HepG2 (cell line): ENCODE results near the gene MRPL2. TPM values are rescaled to one million over a fixed set of nuclear protein-coding genes. Genes with fewer than 3 reads are reported as not detected.

Experiments used
- ATAC-seq: fragments of 200-7000 bp; cut with Tn5 transposase; 3 replicates; pipeline ENCODE4 v1.9.1; 2020; ENCODE audit warnings: mild to moderate bottlenecking, moderate library complexity
- BruUV-seq: library from RNA; stranded (reverse); fragments of 400-500 nt; replicated peaks from 2 replicates; lab custom pipeline; 2021; lab: Mats Ljungman, UMichigan
- CTCF ChIA-PET: fragments of 300-600 bp; formaldehyde crosslinking; extraction: SDS; loops from one replicate; lab custom pipeline; 2021; ENCODE audit warnings: low total read pairs, inconsistent platforms, low intra/inter-chr PET ratio; lab: Yijun Ruan, JAX
- POLR2A ChIA-PET: fragments of 350-600 bp; sonication (Branson Sonifier 250); formaldehyde crosslinking; loops from one replicate; lab custom pipeline; 2020; ENCODE audit warnings: antibody characterized with exemption, inconsistent platforms; lab: Yijun Ruan, JAX
- DNase-seq: peaks from one replicate; pipeline ENCODE4 v3.0.0-alpha.2; 2015; ENCODE audit warnings: low spot score
- FAIRE-seq: peaks from 3 replicates; lab custom pipeline; 2011; peaks lifted over from hg19 to GRCh38; lab: Jason Lieb, UNC
- H2AFZ ChIP-seq: one replicate; pipeline ENCODE4 v1.6.1; 2011; ENCODE audit warnings: low read length, inconsistent platforms
- H3K27ac ChIP-seq: fragments of 300-600 bp; 3 replicates; pipeline ENCODE4 v1.8.0; 2011; ENCODE audit warnings: mixed run types, mild to moderate bottlenecking, mixed read lengths, low read length, inconsistent platforms; ENCODE audit not compliant: insufficient read depth; ENCODE audit errors: extremely low read length
- H3K27me3 ChIP-seq, 2 experiments: fragments of 200-600 bp in 1 of 2; 2 replicates in 1 of 2; 3 replicates in 1 of 2; pipeline versions ENCODE4 v1.6.0 to v1.8.0; 2011; ENCODE audit warnings: low read length in 2 of 2, mild to moderate bottlenecking in 2 of 2, moderate library complexity in 2 of 2, inconsistent platforms in 1 of 2; ENCODE audit not compliant: insufficient read depth in 2 of 2, control insufficient read depth in 1 of 2
- H3K36me3 ChIP-seq, 2 experiments: fragments of 200-600 bp in 1 of 2; replicated peaks in 1 of 2; 2 replicates in 1 of 2; 3 replicates in 1 of 2; pipeline versions ENCODE4 v1.5.1 to v1.8.0; 2011; ENCODE audit warnings: low read length in 2 of 2, inconsistent platforms in 1 of 2; ENCODE audit not compliant: insufficient read depth in 2 of 2, control insufficient read depth in 1 of 2
- H3K4me1 ChIP-seq: 2 replicates; pipeline ENCODE4 v1.5.1; 2012; ENCODE audit warnings: low read length, inconsistent platforms; ENCODE audit not compliant: insufficient read depth
- H3K4me2 ChIP-seq: 2 replicates; pipeline ENCODE4 v1.6.0; 2011; ENCODE audit warnings: low read depth, low read length, inconsistent platforms
- H3K4me3 ChIP-seq, 3 experiments: fragments of 200-600 bp in 1 of 3; sonication (generic), shearing (Covaris generic) in 1 of 3; replicated peaks in 1 of 3; 2 replicates each; pipeline ENCODE4 v1.5.1; 2011 to 2016; ENCODE audit warnings: low read length in 3 of 3, inconsistent platforms in 2 of 3, low read depth in 2 of 3, mild to moderate bottlenecking in 2 of 3, control low read depth in 1 of 3, mixed read lengths in 1 of 3; ENCODE audit not compliant: insufficient read depth in 1 of 3
- H3K79me2 ChIP-seq: one replicate; pipeline ENCODE4 v1.6.1; 2011; ENCODE audit warnings: low read length, inconsistent platforms; ENCODE audit not compliant: insufficient read depth
- H3K9ac ChIP-seq: 2 replicates; pipeline ENCODE4 v1.6.0; 2011; ENCODE audit warnings: mild to moderate bottlenecking, low read depth, low read length, inconsistent platforms; ENCODE audit not compliant: insufficient read depth
- H3K9me3 ChIP-seq: 2 replicates; pipeline ENCODE4 v1.5.1; 2012; ENCODE audit warnings: mild to moderate bottlenecking, low read length
- H4K20me1 ChIP-seq: 2 replicates; pipeline ENCODE4 v1.6.0; 2011; ENCODE audit warnings: inconsistent platforms, mild to moderate bottlenecking, low read length, moderate library complexity; ENCODE audit not compliant: insufficient read depth
- AHDC1 ChIP-seq: sonication (generic); formaldehyde crosslinking; IDR thresholded peaks from 2 replicates; pipeline ENCODE4 v1.5.1; 2020; ENCODE audit warnings: mild to moderate bottlenecking, missing genetic modification reagents, borderline replicate concordance
- FOXK2 ChIP-seq: fragments of 450-650 bp; IDR thresholded peaks from 2 replicates; pipeline ENCODE4 v1.6.1; 2016
- KDM4B ChIP-seq: sonication (generic); formaldehyde crosslinking; IDR thresholded peaks from 2 replicates; pipeline ENCODE4 v1.4.0; 2020; ENCODE audit warnings: missing genetic modification reagents
- KIAA2018 ChIP-seq: sonication (generic); formaldehyde crosslinking; IDR thresholded peaks from 2 replicates; pipeline ENCODE4 v1.5.0; 2020; ENCODE audit warnings: mild to moderate bottlenecking, missing genetic modification reagents, borderline replicate concordance
- PITX1 ChIP-seq: sonication (generic); formaldehyde crosslinking; IDR thresholded peaks from 2 replicates; pipeline ENCODE4 v1.5.1; 2020; ENCODE audit warnings: mild to moderate bottlenecking, missing genetic modification reagents
- SOX13 ChIP-seq, 3 experiments: fragments of 450-650 bp in 1 of 3; sonication (generic) in 1 of 3; formaldehyde crosslinking in 1 of 3; IDR thresholded peaks in 2 of 3; conservative IDR thresholded peaks in 1 of 3; 2 replicates each; pipeline versions ENCODE4 v1.5.0 to v1.6.1; 2016 to 2020; ENCODE audit warnings: antibody characterized with exemption in 1 of 3, mild to moderate bottlenecking in 1 of 3, missing compliant biosample characterization in 1 of 3, missing genetic modification reagents in 1 of 3, moderate library complexity in 1 of 3
- SP4 ChIP-seq: sonication (generic); formaldehyde crosslinking; IDR thresholded peaks from 2 replicates; pipeline ENCODE4 v1.8.1; 2023; ENCODE audit warnings: mild to moderate bottlenecking, missing genetic modification reagents
- ZBTB7A ChIP-seq: sonication (generic); formaldehyde crosslinking; IDR thresholded peaks from 2 replicates; pipeline ENCODE4 v1.8.0; 2022; ENCODE audit warnings: mild to moderate bottlenecking, missing genetic modification reagents
- ZFP1 ChIP-seq: IDR thresholded peaks from 2 replicates; pipeline ENCODE4 v1.6.1; 2016
- ZMYM4 ChIP-seq: sonication (generic); formaldehyde crosslinking; IDR thresholded peaks from 2 replicates; pipeline ENCODE4 v1.8.1; 2023; ENCODE audit warnings: mild to moderate bottlenecking, missing genetic modification reagents
- ZNF484 ChIP-seq: sonication (generic); formaldehyde crosslinking; IDR thresholded peaks from 2 replicates; pipeline ENCODE4 v1.5.1; 2020; ENCODE audit warnings: mild to moderate bottlenecking, low read depth, missing genetic modification reagents, borderline replicate concordance
- ZNF850 ChIP-seq: sonication (generic); formaldehyde crosslinking; conservative IDR thresholded peaks from 2 replicates; pipeline ENCODE4 v1.9.0; 2021; ENCODE audit warnings: mild to moderate bottlenecking, missing genetic modification reagents
- WGBS: methylation state at CpG from one replicate; pipeline ENCODE4 v1.1.6; 2017; ENCODE audit warnings: low lambda C conversion rate; 5-methylcytosine and 5-hydroxymethylcytosine counted together
- in situ Hi-C: cut with HindIII; loops from 2 replicates; pipeline ENCODE4 v1.10.0; 2017; ENCODE audit warnings: low pct_unique_long_range_greater_than_20kb; ENCODE audit not compliant: extremely low pct_ligation_motif_present
- intact Hi-C: fragments of 100-400 bp; cut with micrococcal nuclease; formaldehyde crosslinking; loops from one replicate; pipeline ENCODE4 v1.10.0; 2022; ENCODE audit not compliant: unreplicated experiment
- polyA plus RNA-seq, 8 experiments: library from polyadenylated mRNA; depleted of rRNA in 3 of 8; stranded (reverse) in 7 of 8; unstranded in 1 of 8; fragments of >200 nt; fragmentation: Illumina TruSeq in 4 of 8; extraction: Trizol in 4 of 8; gene quantifications; 2 replicates each; pipeline versions ENCODE4 v1.2.1 to v1.2.3, GENCODE V29; 2011 to 2016; ENCODE audit warnings: low read depth in 4 of 8, missing spikeins in 1 of 8, mixed read lengths in 1 of 8; ENCODE audit not compliant: insufficient read depth in 1 of 8
- total RNA-seq, 5 experiments: library from RNA; depleted of rRNA; stranded (reverse); fragments of >200 nt; fragmentation: Illumina TruSeq; extraction: Trizol; gene quantifications; 2 replicates each; pipeline ENCODE4 v1.2.3, GENCODE V29; 2016; ENCODE audit warnings: low read depth in 1 of 5

Gene MRPL2
- total and polyA plus RNA-seq, 2 of the 13 experiments (the other 11 are each of a cell fraction or from before 2014, with no cell fraction given): 56.8 to 65.6 TPM

GRCh38 chr6:43006251-43006650 lies 53.0 kb downstream of the MRPL2 start:
- CTCF ChIA-PET: no interaction called here
- ATAC-seq: no peak
- no peaks in the 10 kb centered on the region for H3K27me3 ChIP-seq
- H3K4me3 ChIP-seq: no peak overlapping the region
- H3K9me3 ChIP-seq: no peaks in the 10 kb centered on the region
- H3K4me1 ChIP-seq: no peaks in the 10 kb centered on the region
- intact Hi-C loops (no loop called here), in situ Hi-C loops (no loop called here)
- no peak overlapping the region for H3K4me2 ChIP-seq
- no peaks in the 10 kb centered on the region for H4K20me1 ChIP-seq
- 96% methylated on average over 11 of the region's 11 CpGs for WGBS
- POLR2A ChIA-PET: interaction anchor here (1.2 kb wide), 1 partner anchor 22 kb away, joined by 3 read pairs; the partner anchor contains the start of gene PPP2R5D
- no peak overlapping the region for H3K27ac ChIP-seq
- peaks cover 26 to 65% of the 10 kb centered on the region in 2 experiments for H3K36me3 ChIP-seq
- H2AFZ ChIP-seq: no peak overlapping the region
- no peaks in the 10 kb centered on the region for H3K79me2 ChIP-seq
- no peak overlapping the region for H3K9ac ChIP-seq
- BruUV-seq: no TSS peak
- no peak for DNase-seq
- FAIRE-seq: no peak
- TF ChIP-seq SP4 (no peak), ZNF850 (CRISPR knock-in tag) (no peak), ZFP1 (CRISPR knock-in tag) (no peak), FOXK2 (no peak), ZNF484 (CRISPR knock-in tag) (no peak), ZMYM4 (CRISPR knock-in tag) (no peak), KIAA2018 (CRISPR knock-in tag) (no peak), AHDC1 (CRISPR knock-in tag) (no peak), SOX13 (IDR thresholded peaks at IDR 0.05) (no peak), SOX13 (CRISPR knock-in tag; conservative IDR thresholded peaks at IDR 0.05 in 1 of 2, IDR thresholded peaks at IDR 0.05 in 1 of 2) (no peak), ZBTB7A (no peak), PITX1 (no peak), KDM4B (no peak)
